Dendritic cell treated with granulocyte-macrophage colony-stimulating factor and Interleukin-4, amounts not matched to agents 40 ng/mL and 50 ng/mL, for 4 days (primary cell): ENCODE measurements around the gene AGBL1.

Experiments used
- H3K27ac Mint-ChIP-seq: one replicate; pipeline ENCODE4 v1.8.0; 2022; ENCODE audit warnings: mild to moderate bottlenecking, mixed read lengths
- H3K27me3 Mint-ChIP-seq: one replicate; pipeline ENCODE4 v1.8.0; 2022; ENCODE audit warnings: mild to moderate bottlenecking, mixed read lengths
- H3K36me3 Mint-ChIP-seq: one replicate; pipeline ENCODE4 v1.8.0; 2022; ENCODE audit warnings: low read depth, mixed read lengths
- H3K4me1 Mint-ChIP-seq: one replicate; pipeline ENCODE4 v1.8.0; 2022; ENCODE audit warnings: low read depth, mixed read lengths
- H3K4me3 Mint-ChIP-seq: one replicate; pipeline ENCODE4 v1.8.0; 2022; ENCODE audit warnings: mild to moderate bottlenecking, moderate library complexity, mixed read lengths
- H3K9me3 Mint-ChIP-seq: one replicate; pipeline ENCODE4 v1.8.0; 2022; ENCODE audit warnings: mixed read lengths
- intact Hi-C: fragments of 100-400 bp; cut with micrococcal nuclease; formaldehyde crosslinking; loops from one replicate; pipeline ENCODE4 v1.15.0; 2022

The AGBL1 gene

DNA sequence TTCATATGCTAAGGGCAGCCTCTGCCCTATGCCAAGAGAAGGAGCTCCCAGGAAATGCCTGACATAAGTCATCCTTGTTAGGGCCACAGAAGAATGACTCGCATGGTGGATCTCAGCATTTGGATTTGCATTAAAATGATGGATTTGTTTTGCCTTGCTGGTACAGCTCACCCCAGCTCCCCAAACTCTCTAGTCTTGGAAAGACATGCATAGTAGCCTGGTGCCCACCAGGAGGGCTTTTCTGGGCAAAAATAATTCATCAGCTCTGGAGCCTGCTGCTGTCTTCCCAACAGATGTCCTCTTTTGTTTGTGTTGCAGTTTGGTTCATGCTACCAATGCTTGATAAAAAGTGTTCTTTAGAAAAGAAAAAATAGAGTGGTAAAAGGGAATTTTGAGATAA lies 833.0 kb downstream of the AGBL1 start:
- Mint-ChIP-seq H3K27me3 (no peaks in the 10 kb centered on the region), H3K36me3 (no peaks in the 10 kb centered on the region), H3K4me3 (no peak overlapping the region), H3K27ac (no peak overlapping the region), H3K4me1 (no peaks in the 10 kb centered on the region), H3K9me3 (no peaks in the 10 kb centered on the region)
- intact Hi-C loops, result no loop called here

- no peaks in the 10 kb centered on the region for H3K4me1 Mint-ChIP-seq
- intact Hi-C loops, result no loop called here
- no peaks in the 10 kb centered on the region for H3K36me3 Mint-ChIP-seq
- no peaks in the 10 kb centered on the region for H3K9me3 Mint-ChIP-seq
- no peak overlapping the region for H3K4me3 Mint-ChIP-seq
- H3K27ac Mint-ChIP-seq, result no peak overlapping the region
- H3K27me3 Mint-ChIP-seq, result no peaks in the 10 kb centered on the region
These were observed 836.2 kb downstream of the AGBL1 start for GRCh38 chr15:86915811-86916331.

DNA sequence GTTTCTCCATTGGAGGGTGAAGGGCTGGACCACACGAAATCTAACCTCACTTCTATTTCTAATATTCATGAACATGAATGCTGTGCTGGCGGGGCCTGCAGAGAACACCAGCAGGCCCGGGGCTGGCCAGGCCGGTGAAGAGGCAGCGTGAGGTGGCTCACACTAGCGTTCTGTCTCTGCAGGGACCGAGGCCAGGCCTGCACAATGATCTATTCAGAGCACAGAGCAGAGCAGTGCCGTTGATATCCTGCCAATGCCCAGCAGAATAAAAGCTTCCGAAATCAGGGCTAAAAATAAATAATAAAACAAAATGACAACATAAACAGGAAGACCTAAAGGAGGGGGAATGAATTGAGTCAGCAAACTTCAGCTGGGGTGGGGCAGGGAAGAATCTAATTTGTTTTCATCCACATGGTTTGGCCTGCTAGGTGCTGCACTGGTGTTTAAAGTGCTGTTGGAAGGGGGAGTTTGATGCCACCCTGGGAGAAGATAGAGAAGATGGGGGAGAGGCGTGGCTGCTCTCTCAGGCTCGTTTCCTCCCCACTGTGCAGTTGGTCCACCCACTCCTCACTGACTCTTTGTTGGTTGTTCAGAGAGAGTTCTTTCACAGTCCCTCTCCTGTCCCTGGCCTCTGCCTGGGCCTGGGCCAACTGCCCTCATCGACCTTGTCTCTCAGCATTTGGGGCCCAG lies 837.1 kb downstream of the AGBL1 start:
- no peaks in the 10 kb centered on the region for H3K27me3 Mint-ChIP-seq
- intact Hi-C loops, result no loop called here
- H3K36me3 Mint-ChIP-seq, result no peaks in the 10 kb centered on the region
- no peaks in the 10 kb centered on the region for H3K9me3 Mint-ChIP-seq
- H3K4me3 Mint-ChIP-seq, result no peak overlapping the region
- no peak overlapping the region for H3K27ac Mint-ChIP-seq
- H3K4me1 Mint-ChIP-seq, result no peaks in the 10 kb centered on the region

DNA sequence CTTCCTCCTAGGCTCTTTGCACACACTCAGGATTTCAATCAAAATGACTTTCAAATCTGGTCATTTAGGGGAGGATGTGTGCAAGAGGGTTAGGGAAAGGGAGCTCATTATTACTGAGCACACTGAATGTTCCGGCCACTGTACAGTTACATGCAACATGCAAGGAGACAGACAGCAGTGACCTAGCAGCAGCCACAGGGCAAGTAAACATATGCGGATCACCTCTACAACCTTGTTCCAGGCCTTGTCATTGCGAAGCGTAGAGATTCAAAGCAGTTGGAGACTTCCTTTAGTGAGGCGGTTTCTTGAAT lies 837.6 kb downstream of the AGBL1 start:
- no peak overlapping the region for H3K4me3 Mint-ChIP-seq
- H3K27ac Mint-ChIP-seq, result no peak overlapping the region
- no peaks in the 10 kb centered on the region for H3K27me3 Mint-ChIP-seq
- H3K4me1 Mint-ChIP-seq, result no peaks in the 10 kb centered on the region
- intact Hi-C loops, result no loop called here
- no peaks in the 10 kb centered on the region for H3K9me3 Mint-ChIP-seq
- H3K36me3 Mint-ChIP-seq, result no peaks in the 10 kb centered on the region

GRCh38 chr15:86919581-86919980 lies 839.9 kb downstream of the AGBL1 start:
- H3K4me3 Mint-ChIP-seq, result no peak overlapping the region
- no peaks in the 10 kb centered on the region for H3K27me3 Mint-ChIP-seq
- H3K4me1 Mint-ChIP-seq, result no peaks in the 10 kb centered on the region
- H3K27ac Mint-ChIP-seq, result no peak overlapping the region
- H3K9me3 Mint-ChIP-seq, result no peaks in the 10 kb centered on the region
- intact Hi-C loops, result no loop called here
- H3K36me3 Mint-ChIP-seq, result no peaks in the 10 kb centered on the region

DNA sequence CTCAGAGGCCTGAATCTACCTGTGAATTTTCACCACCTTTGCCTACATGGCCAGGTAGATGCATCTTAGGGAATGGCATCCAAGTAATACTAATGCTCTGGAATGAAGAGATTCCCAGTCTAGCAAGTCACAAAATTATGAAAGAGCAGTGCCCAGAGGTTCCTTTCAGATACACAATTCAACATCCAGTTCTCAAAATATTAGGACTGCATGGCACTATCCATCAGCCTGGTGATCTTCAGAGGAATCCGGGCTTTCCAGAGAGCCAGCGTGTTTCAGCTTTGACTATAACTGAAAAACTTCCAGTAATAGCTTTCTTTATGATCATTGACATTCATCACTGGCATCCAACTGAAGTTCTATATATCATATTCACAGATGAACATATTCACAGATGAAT lies 849.8 kb downstream of the AGBL1 start:
- no peaks in the 10 kb centered on the region for H3K9me3 Mint-ChIP-seq
- no peak overlapping the region for H3K4me3 Mint-ChIP-seq
- H3K27me3 Mint-ChIP-seq, result no peaks in the 10 kb centered on the region
- intact Hi-C loops, result loop anchor here (10.0 kb wide), 1 partner anchor 1315 kb away; no protein-coding TSS in a partner anchor
- no peaks in the 10 kb centered on the region for H3K4me1 Mint-ChIP-seq
- no peak overlapping the region for H3K27ac Mint-ChIP-seq
- H3K36me3 Mint-ChIP-seq, result no peaks in the 10 kb centered on the region

DNA sequence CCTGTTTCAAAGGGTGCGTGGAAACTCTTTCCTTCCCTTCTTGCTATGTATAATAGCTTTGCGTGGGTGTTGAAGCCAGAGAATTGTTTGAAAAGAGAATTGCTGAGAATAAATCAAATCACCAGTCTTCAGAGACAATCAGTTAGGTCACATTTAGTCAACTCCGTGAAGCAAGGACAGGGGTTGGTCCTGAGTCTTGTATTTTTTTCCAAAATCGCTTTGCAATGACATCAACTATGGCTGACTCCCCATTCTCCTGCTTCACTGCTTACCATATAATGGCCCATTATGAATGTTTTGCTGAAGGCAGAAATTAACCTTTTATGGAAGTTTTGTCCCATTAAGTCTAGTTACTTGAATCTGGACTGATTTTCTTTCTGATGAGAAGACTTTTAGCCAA lies 852.8 kb downstream of the AGBL1 start:
- Mint-ChIP-seq H3K4me1 (no peaks in the 10 kb centered on the region), H3K4me3 (no peak overlapping the region), H3K27me3 (no peaks in the 10 kb centered on the region), H3K9me3 (no peaks in the 10 kb centered on the region), H3K36me3 (no peaks in the 10 kb centered on the region), H3K27ac (no peak overlapping the region)
- intact Hi-C loops, result no loop called here

DNA sequence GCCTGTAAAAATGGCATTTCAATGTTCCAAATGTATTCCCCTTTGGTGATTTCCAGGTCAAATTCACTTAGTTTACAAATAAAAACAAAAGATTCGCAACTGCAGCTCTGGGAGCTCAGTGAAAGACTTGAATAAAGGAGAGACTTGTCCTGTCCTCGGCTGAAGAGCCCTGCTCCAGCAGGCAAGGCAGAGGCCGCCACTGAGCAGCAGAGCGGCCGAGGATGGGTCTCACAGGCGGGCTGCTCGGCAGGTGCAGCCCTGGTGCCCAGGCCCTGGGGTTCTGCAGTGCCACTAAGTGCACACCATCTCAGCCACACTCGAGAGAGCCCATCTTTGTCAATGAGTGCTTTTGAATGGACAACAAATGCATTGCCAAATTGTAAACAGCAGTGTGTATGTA lies 856.2 kb downstream of the AGBL1 start:
- Mint-ChIP-seq H3K9me3 (no peaks in the 10 kb centered on the region), H3K4me1 (no peaks in the 10 kb centered on the region), H3K27me3 (no peaks in the 10 kb centered on the region), H3K27ac (no peak overlapping the region), H3K4me3 (no peak overlapping the region), H3K36me3 (no peaks in the 10 kb centered on the region)
- intact Hi-C loops, result no loop called here

DNA sequence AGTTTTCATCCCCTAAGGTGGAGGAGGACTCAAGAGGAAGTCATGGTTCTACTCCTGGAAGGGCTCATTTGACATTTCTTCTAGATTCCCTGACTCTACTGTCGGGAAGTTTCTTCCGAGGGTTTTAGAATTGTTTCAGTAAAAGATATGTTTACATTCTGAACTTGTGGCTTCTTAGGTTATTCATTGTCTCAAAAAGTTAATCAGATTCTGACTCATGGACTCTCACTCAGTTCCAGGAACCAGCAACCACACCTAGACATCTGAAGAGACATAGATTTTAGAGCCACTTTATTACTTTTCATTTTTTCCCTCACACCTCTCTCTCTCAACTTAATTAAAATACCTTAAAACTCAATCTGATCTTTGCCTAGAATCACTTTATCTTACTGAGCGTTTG lies 862.6 kb downstream of the AGBL1 start:
- no peaks in the 10 kb centered on the region for H3K36me3 Mint-ChIP-seq
- H3K27me3 Mint-ChIP-seq, result no peaks in the 10 kb centered on the region
- peaks cover 5% of the 10 kb centered on the region for H3K9me3 Mint-ChIP-seq
- H3K4me1 Mint-ChIP-seq, result no peaks in the 10 kb centered on the region
- intact Hi-C loops, result no loop called here
- no peak overlapping the region for H3K4me3 Mint-ChIP-seq
- no peak overlapping the region for H3K27ac Mint-ChIP-seq

- Mint-ChIP-seq H3K27ac (no peak overlapping the region), H3K4me1 (no peaks in the 10 kb centered on the region), H3K4me3 (no peak overlapping the region), H3K36me3 (no peaks in the 10 kb centered on the region), H3K9me3 (peaks cover 4% of the 10 kb centered on the region), H3K27me3 (no peaks in the 10 kb centered on the region)
- intact Hi-C loops, result no loop called here
These were observed 869.0 kb downstream of the AGBL1 start for GRCh38 chr15:86948719-86949118.

GRCh38 chr15:86959254-86959653 lies 879.6 kb downstream of the AGBL1 start:
- Mint-ChIP-seq H3K4me3 (no peak overlapping the region), H3K36me3 (no peaks in the 10 kb centered on the region), H3K4me1 (no peaks in the 10 kb centered on the region), H3K9me3 (no peaks in the 10 kb centered on the region), H3K27me3 (no peaks in the 10 kb centered on the region), H3K27ac (no peak overlapping the region)
- intact Hi-C loops, result no loop called here

- no peaks in the 10 kb centered on the region for H3K4me1 Mint-ChIP-seq
- H3K9me3 Mint-ChIP-seq, result no peaks in the 10 kb centered on the region
- intact Hi-C loops, result no loop called here
- H3K27me3 Mint-ChIP-seq, result no peaks in the 10 kb centered on the region
- no peak overlapping the region for H3K27ac Mint-ChIP-seq
- H3K4me3 Mint-ChIP-seq, result no peak overlapping the region
- H3K36me3 Mint-ChIP-seq, result no peaks in the 10 kb centered on the region
These were observed 882.0 kb downstream of the AGBL1 start for GRCh38 chr15:86961669-86962068.

GRCh38 chr15:86964271-86964670 lies 884.6 kb downstream of the AGBL1 start:
- no peak overlapping the region for H3K4me3 Mint-ChIP-seq
- intact Hi-C loops, result no loop called here

DNA sequence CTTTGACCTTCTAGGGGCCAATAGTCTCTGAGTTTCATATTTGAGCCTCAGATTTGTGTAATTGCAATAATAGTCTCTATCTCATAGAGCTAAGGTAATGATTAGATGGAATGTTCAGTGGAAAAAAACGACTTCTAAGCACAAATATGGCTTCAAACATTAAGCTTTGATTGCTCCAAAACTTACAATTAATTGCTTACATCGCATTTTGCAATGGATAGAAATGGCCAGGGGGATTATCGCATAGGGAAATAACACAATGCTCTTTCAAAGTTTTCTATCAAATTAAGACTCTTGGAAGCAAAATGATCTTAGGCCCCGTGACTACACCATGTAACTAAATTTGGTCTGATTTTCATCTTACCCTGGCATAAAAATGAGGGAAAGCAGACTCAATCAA lies 888.6 kb downstream of the AGBL1 start:
- H3K27me3 Mint-ChIP-seq, result no peaks in the 10 kb centered on the region
- H3K36me3 Mint-ChIP-seq, result no peaks in the 10 kb centered on the region
- intact Hi-C loops, result no loop called here
- no peak overlapping the region for H3K4me3 Mint-ChIP-seq
- no peaks in the 10 kb centered on the region for H3K4me1 Mint-ChIP-seq
- H3K27ac Mint-ChIP-seq, result no peak overlapping the region
- peaks cover 15% of the 10 kb centered on the region for H3K9me3 Mint-ChIP-seq

More at GRCh38 chr15:86964271-86964670, 884.6 kb downstream of the AGBL1 start:
- H3K27ac Mint-ChIP-seq, result no peak overlapping the region
- H3K36me3 Mint-ChIP-seq, result no peaks in the 10 kb centered on the region
- no peaks in the 10 kb centered on the region for H3K4me1 Mint-ChIP-seq
- H3K27me3 Mint-ChIP-seq, result no peaks in the 10 kb centered on the region
- peaks cover 8% of the 10 kb centered on the region for H3K9me3 Mint-ChIP-seq

DNA sequence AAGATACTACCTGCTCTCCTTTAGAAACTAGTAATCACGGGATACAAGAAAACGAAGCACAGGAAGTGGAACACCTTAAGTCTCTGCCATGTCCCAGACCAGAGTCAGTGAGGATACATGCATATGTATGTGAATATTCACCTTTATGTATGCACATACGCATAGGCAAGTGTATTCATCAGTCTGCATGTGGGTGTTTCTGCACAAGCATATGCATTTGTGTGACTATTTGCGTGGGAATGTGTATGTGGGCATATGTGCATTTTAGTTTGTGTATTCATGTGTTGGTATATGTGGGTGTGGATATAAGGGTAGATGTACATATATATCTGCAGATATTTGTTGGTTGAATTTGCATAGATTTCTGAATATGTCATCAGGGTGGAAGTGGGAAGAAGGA lies 889.7 kb downstream of the AGBL1 start:
- no peak overlapping the region for H3K4me3 Mint-ChIP-seq
- H3K4me1 Mint-ChIP-seq, result no peaks in the 10 kb centered on the region
- H3K27me3 Mint-ChIP-seq, result no peaks in the 10 kb centered on the region
- no peak overlapping the region for H3K27ac Mint-ChIP-seq
- H3K36me3 Mint-ChIP-seq, result no peaks in the 10 kb centered on the region
- intact Hi-C loops, result no loop called here
- H3K9me3 Mint-ChIP-seq, result peaks cover 15% of the 10 kb centered on the region
